H9 (cell line): ENCODE data around the gene ARL8A. TPM values are rescaled to one million over a fixed set of nuclear protein-coding genes. Genes with fewer than 3 reads are reported as not detected.
"Not testable (repeated sequence)": the region's sequence is repeated elsewhere in the genome, so short reads cannot be mapped to it uniquely, and the experiment has no call there.

Source experiments
- DNase-seq: peaks from one replicate; pipeline ENCODE4 v3.0.0-alpha.2; 2017
- H2AFZ ChIP-seq: one replicate; pipeline ENCODE4 v1.6.1; 2013; ENCODE audit warnings: mild to moderate bottlenecking, low read length, control low read depth, moderate library complexity
- H2AK5ac ChIP-seq: 2 replicates; pipeline ENCODE4 v1.6.1; 2013; ENCODE audit warnings: low read length, control low read depth, mixed read lengths; ENCODE audit not compliant: insufficient read length
- H2BK120ac ChIP-seq: one replicate; pipeline ENCODE4 v1.6.1; 2013; ENCODE audit warnings: low read depth, mild to moderate bottlenecking, low read length, control low read depth, inconsistent platforms; ENCODE audit not compliant: poor library complexity, severe bottlenecking
- H2BK12ac ChIP-seq: 2 replicates; pipeline ENCODE4 v1.6.1; 2013; ENCODE audit warnings: low read length, control low read depth, mixed read lengths, low read depth; ENCODE audit not compliant: insufficient read length
- H2BK15ac ChIP-seq: 2 replicates; pipeline ENCODE4 v1.6.1; 2013; ENCODE audit warnings: low read depth, low read length, control low read depth
- H2BK20ac ChIP-seq: one replicate; pipeline ENCODE4 v1.6.1; 2013; ENCODE audit warnings: low read depth, mild to moderate bottlenecking, low read length, control low read depth, inconsistent platforms; ENCODE audit not compliant: poor library complexity, severe bottlenecking
- H2BK5ac ChIP-seq: 2 replicates; pipeline ENCODE4 v1.6.1; 2013; ENCODE audit warnings: low read length, control low read depth, mixed read lengths; ENCODE audit not compliant: insufficient read length
- H3K14ac ChIP-seq: 2 replicates; pipeline ENCODE4 v1.6.1; 2013; ENCODE audit warnings: low read length, control low read depth; ENCODE audit not compliant: insufficient read depth
- H3K18ac ChIP-seq: 2 replicates; pipeline ENCODE4 v1.6.1; 2013; ENCODE audit warnings: low read depth, mild to moderate bottlenecking, mixed read lengths, low read length, control low read depth; ENCODE audit not compliant: insufficient read length
- H3K23ac ChIP-seq: 2 replicates; pipeline ENCODE4 v1.6.1; 2013; ENCODE audit warnings: low read length, control low read depth, mixed read lengths, low read depth; ENCODE audit not compliant: insufficient read length
- H3K23me2 ChIP-seq: 2 replicates; pipeline ENCODE4 v1.6.1; 2013; ENCODE audit warnings: low read depth, mild to moderate bottlenecking, mixed read lengths, low read length, control low read depth; ENCODE audit not compliant: insufficient read length, poor library complexity, severe bottlenecking
- H3K27ac ChIP-seq: 2 replicates; pipeline ENCODE4 v1.5.1; 2013; ENCODE audit warnings: low read length, control low read depth, mixed read lengths, low read depth; ENCODE audit not compliant: insufficient read length
- H3K27me3 ChIP-seq: 2 replicates; pipeline ENCODE4 v1.6.1; 2013; ENCODE audit warnings: low read length, control low read depth, inconsistent platforms; ENCODE audit not compliant: insufficient read depth
- H3K4ac ChIP-seq: 2 replicates; pipeline ENCODE4 v1.6.1; 2013; ENCODE audit warnings: low read depth, mild to moderate bottlenecking, control low read depth, inconsistent platforms, low read length, moderate library complexity
- H3K4me1 ChIP-seq: 2 replicates; pipeline ENCODE4 v1.6.1; 2013; ENCODE audit warnings: low read length, control low read depth, inconsistent platforms; ENCODE audit not compliant: insufficient read depth
- H3K4me2 ChIP-seq: 2 replicates; pipeline ENCODE4 v1.6.1; 2013; ENCODE audit warnings: low read length, control low read depth, mixed read lengths; ENCODE audit not compliant: insufficient read length, insufficient read depth
- H3K56ac ChIP-seq: 2 replicates; pipeline ENCODE4 v1.6.1; 2013; ENCODE audit warnings: low read depth, mild to moderate bottlenecking, mixed read lengths, low read length, control low read depth; ENCODE audit not compliant: insufficient read length
- H3K79me1 ChIP-seq: 2 replicates; pipeline ENCODE4 v1.6.1; 2013; ENCODE audit warnings: low read depth, mild to moderate bottlenecking, moderate library complexity, low read length, control low read depth, inconsistent platforms; ENCODE audit not compliant: insufficient read depth, poor library complexity, severe bottlenecking
- H3K79me2 ChIP-seq: 2 replicates; pipeline ENCODE4 v1.6.1; 2013; ENCODE audit warnings: low read length, control low read depth, inconsistent platforms; ENCODE audit not compliant: insufficient read depth
- H3K9ac ChIP-seq: 2 replicates; pipeline ENCODE4 v1.6.1; 2013; ENCODE audit warnings: low read length, control low read depth, mixed read lengths; ENCODE audit not compliant: insufficient read length; ENCODE audit errors: extremely low read depth
- H3K9me3 ChIP-seq: one replicate; pipeline ENCODE4 v1.6.1; 2013; ENCODE audit warnings: low read depth, low read length, inconsistent platforms; ENCODE audit not compliant: control insufficient read depth
- H3T11ph ChIP-seq: one replicate; pipeline ENCODE4 v1.6.1; 2013; ENCODE audit warnings: mild to moderate bottlenecking, low read length, control low read depth, inconsistent platforms
- H4K20me1 ChIP-seq: one replicate; pipeline ENCODE4 v1.6.1; 2013; ENCODE audit not compliant: control insufficient read depth, insufficient read length, insufficient read depth
- H4K5ac ChIP-seq: 2 replicates; pipeline ENCODE4 v1.6.1; 2013; ENCODE audit warnings: low read depth, mild to moderate bottlenecking, mixed read lengths, low read length, control low read depth; ENCODE audit not compliant: insufficient read length
- H4K8ac ChIP-seq: replicated peaks from 2 replicates; pipeline ENCODE4 v1.6.1; 2013; ENCODE audit warnings: low read length, control low read depth, mixed read lengths, low read depth; ENCODE audit not compliant: insufficient read length
- H4K91ac ChIP-seq: 2 replicates; pipeline ENCODE4 v1.6.1; 2013; ENCODE audit warnings: low read depth, mild to moderate bottlenecking, moderate library complexity, mixed read lengths, low read length, control low read depth; ENCODE audit not compliant: insufficient read length
- H3K27ac Mint-ChIP-seq, 3 experiments: 2 replicates in 2 of 3; 3 replicates in 1 of 3; pipeline ENCODE4 v1.8.0; 2020 to 2021; ENCODE audit warnings: mixed read lengths in 3 of 3, mild to moderate bottlenecking in 1 of 3, moderate library complexity in 1 of 3
- H3K27me3 Mint-ChIP-seq: 2 replicates; pipeline ENCODE4 v1.8.0; 2021; ENCODE audit warnings: low read depth, mild to moderate bottlenecking, moderate library complexity, mixed read lengths
- H3K36me3 Mint-ChIP-seq, 3 experiments: 2 replicates in 2 of 3; 3 replicates in 1 of 3; pipeline ENCODE4 v1.8.0; 2020 to 2021; ENCODE audit warnings: low read depth in 3 of 3, mixed read lengths in 3 of 3; ENCODE audit not compliant: insufficient read depth in 1 of 3
- H3K4me1 Mint-ChIP-seq, 2 experiments: 2 replicates each; pipeline ENCODE4 v1.8.0; 2020; ENCODE audit warnings: mixed read lengths in 2 of 2
- H3K4me3 Mint-ChIP-seq, 2 experiments: 2 replicates in 1 of 2; 3 replicates in 1 of 2; pipeline ENCODE4 v1.8.0; 2020 to 2021; ENCODE audit warnings: mild to moderate bottlenecking in 2 of 2, mixed read lengths in 2 of 2, moderate library complexity in 1 of 2
- H3K9me3 Mint-ChIP-seq, 2 experiments: 2 replicates in 1 of 2; 3 replicates in 1 of 2; pipeline ENCODE4 v1.8.0; 2020; ENCODE audit warnings: mild to moderate bottlenecking in 2 of 2, mixed read lengths in 2 of 2, moderate library complexity in 1 of 2
- CTCF ChIP-seq: fragments of 200-600 bp; sonication (generic); conservative IDR thresholded peaks from 3 replicates; pipeline ENCODE4 v1.8.0; 2021; ENCODE audit warnings: antibody characterized with exemption, mild to moderate bottlenecking
- WGBS: extraction: QIAGEN DNeasy Blood & Tissue Kit; methylation state at CpG from one replicate; pipeline ENCODE4 v1.1.7; 2013; ENCODE audit warnings: missing lambda C conversion rate, low lambda C conversion rate, mixed read lengths; ENCODE audit not compliant: insufficient read length; ENCODE audit errors: extremely low coverage; 5-methylcytosine and 5-hydroxymethylcytosine counted together
- total RNA-seq: library from RNA; stranded (reverse); gene quantifications from 2 replicates; pipeline ENCODE4 v1.2.1, GENCODE V29; 2021

ARL8A gene
- total RNA-seq, 1 experiment from 2014 or later = 67.2 TPM

- no peak for DNase-seq
- WGBS = no CpG with 5 or more reads among the region's 5 CpGs
- TF ChIP-seq CTCF = no peak
- no peaks in the 10 kb centered on the region for H3K9me3 Mint-ChIP-seq
- no peak overlapping the region for H3K23ac ChIP-seq
- H2BK12ac ChIP-seq = no peak overlapping the region
- H3K56ac ChIP-seq = no peak overlapping the region
- H3K27ac ChIP-seq = no peak overlapping the region
- H2BK120ac ChIP-seq = no peak overlapping the region
- H4K91ac ChIP-seq = no peak overlapping the region
- no peaks in the 10 kb centered on the region for H3K27me3 ChIP-seq
- H2BK15ac ChIP-seq = no peak overlapping the region
- no peak overlapping the region for H3K4me2 ChIP-seq
- H3K9me3 ChIP-seq = no peaks in the 10 kb centered on the region
- no peak overlapping the region for H3K9ac ChIP-seq
- no peak overlapping the region; the same call in 1 of the 2 replicates for H3K14ac ChIP-seq
- H2BK5ac ChIP-seq = no peak overlapping the region
- no peaks in the 10 kb centered on the region for H3K4me1 ChIP-seq
- no peak overlapping the region for H2AFZ ChIP-seq
- H3K4me3 Mint-ChIP-seq = no peak overlapping the region
- H4K8ac ChIP-seq = no peak overlapping the region
- H2AK5ac ChIP-seq = no peak overlapping the region
- H2BK20ac ChIP-seq = no peak overlapping the region
- H4K5ac ChIP-seq = no peak overlapping the region
- peaks cover 25 to 31% of the 10 kb centered on the region in 2 experiments for H3K4me1 Mint-ChIP-seq
- no peaks in the 10 kb centered on the region for H3K36me3 Mint-ChIP-seq
- H3K79me1 ChIP-seq = no peaks in the 10 kb centered on the region
- no peaks in the 10 kb centered on the region for H4K20me1 ChIP-seq
- H3K27me3 Mint-ChIP-seq = no peaks in the 10 kb centered on the region; the same call in 1 of the 2 replicates
- no peaks in the 10 kb centered on the region for H3K23me2 ChIP-seq
- no peak overlapping the region for H3K4ac ChIP-seq
- no peak overlapping the region for H3K18ac ChIP-seq
- no peaks in the 10 kb centered on the region for H3K79me2 ChIP-seq
- H3T11ph ChIP-seq = no peak overlapping the region
- no peak overlapping the region; a peak in 1 of 7 replicates for H3K27ac Mint-ChIP-seq
These were observed 31.5 kb downstream of the ARL8A start for GRCh38 chr1:202112859-202113689.

GRCh38 chr1:202111589-202111988 lies 32.9 kb downstream of the ARL8A start:
- not testable (repeated sequence) for H4K20me1 ChIP-seq, H3K79me2 ChIP-seq, H3K18ac ChIP-seq, H2BK5ac ChIP-seq, H2BK120ac ChIP-seq, H3T11ph ChIP-seq, H3K4me2 ChIP-seq, H3K23ac ChIP-seq, H2AFZ ChIP-seq, H3K4ac ChIP-seq, H2BK20ac ChIP-seq, H3K79me1 ChIP-seq, H4K8ac ChIP-seq, H2AK5ac ChIP-seq, H3K56ac ChIP-seq, H3K9me3 ChIP-seq, H3K27ac ChIP-seq, H4K91ac ChIP-seq, H3K9me3 Mint-ChIP-seq, H3K27me3 Mint-ChIP-seq, H3K27ac Mint-ChIP-seq, H3K27me3 ChIP-seq, H3K23me2 ChIP-seq, H3K4me1 ChIP-seq, H3K4me3 Mint-ChIP-seq, DNase-seq, H3K36me3 Mint-ChIP-seq, H2BK12ac ChIP-seq, H3K9ac ChIP-seq, H4K5ac ChIP-seq, H2BK15ac ChIP-seq, H3K14ac ChIP-seq
- peaks cover 39 to 46% of the 10 kb centered on the region in 2 experiments for H3K4me1 Mint-ChIP-seq
- WGBS = no CpG with 5 or more reads among the region's 7 CpGs
